Neural cell (in vitro differentiated cells): ENCODE data around the gene SMIM23. TPM values are rescaled to one million over a fixed set of nuclear protein-coding genes. Genes with fewer than 3 reads are reported as not detected.

ENCODE experiments used
- H2AFZ ChIP-seq: fragments of 200-600, 300-800 bp; sonication (generic), shearing (Covaris generic); 2 replicates; pipeline ENCODE4 v1.6.0; 2014; ENCODE audit warnings: low read depth, mild to moderate bottlenecking, antibody characterized with exemption, low read length, moderate library complexity
- H3F3A ChIP-seq: fragments of 200-600 bp; shearing (Covaris generic); 2 replicates; pipeline ENCODE4 v1.6.1; 2016; ENCODE audit warnings: mild to moderate bottlenecking, moderate library complexity, mixed read lengths, antibody characterized with exemption, low read length; ENCODE audit not compliant: insufficient read depth, poor library complexity, severe bottlenecking
- H3K27ac ChIP-seq: fragments of 200-600, 300-800 bp; sonication (generic), shearing (Covaris generic); 2 replicates; pipeline ENCODE4 v1.5.1; 2014; ENCODE audit warnings: mild to moderate bottlenecking, low read length, moderate library complexity
- H3K27me3 ChIP-seq: fragments of 300-800, 200-600 bp; sonication (generic), shearing (Covaris generic); 2 replicates; pipeline ENCODE4 v1.6.0; 2014; ENCODE audit warnings: mild to moderate bottlenecking, low read depth, low read length, moderate library complexity; ENCODE audit not compliant: insufficient read depth
- H3K36me3 ChIP-seq: fragments of 300-800, 200-600 bp; sonication (generic), shearing (Covaris generic); 2 replicates; pipeline ENCODE4 v1.5.1; 2014; ENCODE audit warnings: mild to moderate bottlenecking, antibody characterized with exemption, low read length, moderate library complexity; ENCODE audit not compliant: insufficient read depth
- H3K4me2 ChIP-seq: fragments of 300-800, 200-600 bp; sonication (generic), shearing (Covaris generic); 2 replicates; pipeline ENCODE4 v1.6.0; 2014; ENCODE audit warnings: mild to moderate bottlenecking, low read length
- H3K4me3 ChIP-seq: fragments of 300-800, 200-600 bp; sonication (generic), shearing (Covaris generic); 2 replicates; pipeline ENCODE4 v1.5.1; 2014; ENCODE audit warnings: mild to moderate bottlenecking, low read length, moderate library complexity
- H3K79me2 ChIP-seq: fragments of 200-600 bp; shearing (Covaris generic); replicated peaks from 2 replicates; pipeline ENCODE4 v1.6.0; 2014; ENCODE audit warnings: mild to moderate bottlenecking, low read length, moderate library complexity; ENCODE audit not compliant: insufficient read depth
- H3K9ac ChIP-seq: fragments of 300-800, 200-600 bp; sonication (generic), shearing (Covaris generic); 2 replicates; pipeline ENCODE4 v1.6.1; 2016; ENCODE audit warnings: mild to moderate bottlenecking, low read length, mixed read lengths
- H3K9me2 ChIP-seq: fragments of 200-600 bp; shearing (Covaris generic); 2 replicates; pipeline ENCODE4 v1.6.1; 2016; ENCODE audit warnings: mild to moderate bottlenecking, low read length, mixed read lengths; ENCODE audit not compliant: insufficient read depth
- H3K9me3 ChIP-seq: fragments of 200-600, 300-800 bp; sonication (generic), shearing (Covaris generic); 2 replicates; pipeline ENCODE4 v1.6.1; 2016; ENCODE audit warnings: mild to moderate bottlenecking, mixed run types, low read length, moderate library complexity, mixed read lengths
- H4K20me1 ChIP-seq: fragments of 200-600 bp; shearing (Covaris generic); 2 replicates; pipeline ENCODE4 v1.6.1; 2016; ENCODE audit warnings: mild to moderate bottlenecking, mixed run types; ENCODE audit not compliant: insufficient read depth
- EP300 ChIP-seq: fragments of 450-650 bp; conservative IDR thresholded peaks from 2 replicates; pipeline ENCODE4 v1.6.1; 2014; ENCODE audit warnings: antibody characterized with exemption, mild to moderate bottlenecking, moderate library complexity; ENCODE audit not compliant: poor library complexity, severe bottlenecking
- EZH2 ChIP-seq: fragments of 200-600, 300-800 bp; shearing (Covaris generic), sonication (generic); IDR thresholded peaks from 2 replicates; pipeline ENCODE4 v1.6.1; 2014; ENCODE audit warnings: antibody characterized with exemption, low read length, borderline replicate concordance, mild to moderate bottlenecking; ENCODE audit not compliant: insufficient read depth, poor library complexity, severe bottlenecking
- MXI1 ChIP-seq: fragments of 450-650 bp; conservative IDR thresholded peaks from 2 replicates; pipeline ENCODE4 v1.6.1; 2014; ENCODE audit warnings: antibody characterized with exemption, mild to moderate bottlenecking; ENCODE audit not compliant: poor library complexity, severe bottlenecking
- POLR2AphosphoS5 ChIP-seq: IDR thresholded peaks from 2 replicates; pipeline ENCODE4 v1.6.1; 2012
- RAD21 ChIP-seq: fragments of 450-650 bp; conservative IDR thresholded peaks from 2 replicates; pipeline ENCODE4 v1.6.1; 2014; ENCODE audit warnings: antibody characterized with exemption, mild to moderate bottlenecking, moderate library complexity
- REST ChIP-seq: IDR thresholded peaks from 2 replicates; pipeline ENCODE4 v1.6.1; 2012; ENCODE audit warnings: borderline replicate concordance
- SMC3 ChIP-seq: fragments of 450-650 bp; conservative IDR thresholded peaks from 2 replicates; pipeline ENCODE4 v1.6.1; 2014; ENCODE audit warnings: antibody characterized with exemption, mild to moderate bottlenecking, moderate library complexity; ENCODE audit not compliant: poor library complexity
- TAF1 ChIP-seq: IDR thresholded peaks from 2 replicates; pipeline ENCODE4 v1.6.1; 2012; ENCODE audit warnings: low read depth
- polyA plus RNA-seq: library from polyadenylated mRNA; depleted of rRNA; stranded (reverse); fragments of >200 nt; gene quantifications from 2 replicates; pipeline ENCODE4 v1.2.3, GENCODE V29; 2014
- TF ChIP-seq, protein P1 (sequence below): fragments of 450-650 bp; IDR thresholded peaks from 2 replicates; pipeline ENCODE4 v1.5.1; 2014; ENCODE audit warnings: antibody characterized with exemption, mild to moderate bottlenecking, moderate library complexity; ENCODE audit not compliant: poor library complexity, severe bottlenecking

The SMIM23 gene
- polyA plus RNA-seq, 1 donor from 2014 or later: not detected

- TF ChIP-seq TAF1: no peak
- TF ChIP-seq EZH2: no peak
- no peak for TF ChIP-seq RAD21
- no peak for TF ChIP-seq POLR2AphosphoS5
- no peak for TF ChIP-seq REST
- TF ChIP-seq MXI1: no peak
- TF ChIP-seq SMC3: no peak
- no peak for TF ChIP-seq EP300
- TF ChIP-seq, protein P1, sequence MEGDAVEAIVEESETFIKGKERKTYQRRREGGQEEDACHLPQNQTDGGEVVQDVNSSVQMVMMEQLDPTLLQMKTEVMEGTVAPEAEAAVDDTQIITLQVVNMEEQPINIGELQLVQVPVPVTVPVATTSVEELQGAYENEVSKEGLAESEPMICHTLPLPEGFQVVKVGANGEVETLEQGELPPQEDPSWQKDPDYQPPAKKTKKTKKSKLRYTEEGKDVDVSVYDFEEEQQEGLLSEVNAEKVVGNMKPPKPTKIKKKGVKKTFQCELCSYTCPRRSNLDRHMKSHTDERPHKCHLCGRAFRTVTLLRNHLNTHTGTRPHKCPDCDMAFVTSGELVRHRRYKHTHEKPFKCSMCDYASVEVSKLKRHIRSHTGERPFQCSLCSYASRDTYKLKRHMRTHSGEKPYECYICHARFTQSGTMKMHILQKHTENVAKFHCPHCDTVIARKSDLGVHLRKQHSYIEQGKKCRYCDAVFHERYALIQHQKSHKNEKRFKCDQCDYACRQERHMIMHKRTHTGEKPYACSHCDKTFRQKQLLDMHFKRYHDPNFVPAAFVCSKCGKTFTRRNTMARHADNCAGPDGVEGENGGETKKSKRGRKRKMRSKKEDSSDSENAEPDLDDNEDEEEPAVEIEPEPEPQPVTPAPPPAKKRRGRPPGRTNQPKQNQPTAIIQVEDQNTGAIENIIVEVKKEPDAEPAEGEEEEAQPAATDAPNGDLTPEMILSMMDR: no peak
- no peak overlapping the region for H3K9ac ChIP-seq
These were observed 42.1 kb upstream of the SMIM23 start for GRCh38 chr5:171743436-171744076.

DNA sequence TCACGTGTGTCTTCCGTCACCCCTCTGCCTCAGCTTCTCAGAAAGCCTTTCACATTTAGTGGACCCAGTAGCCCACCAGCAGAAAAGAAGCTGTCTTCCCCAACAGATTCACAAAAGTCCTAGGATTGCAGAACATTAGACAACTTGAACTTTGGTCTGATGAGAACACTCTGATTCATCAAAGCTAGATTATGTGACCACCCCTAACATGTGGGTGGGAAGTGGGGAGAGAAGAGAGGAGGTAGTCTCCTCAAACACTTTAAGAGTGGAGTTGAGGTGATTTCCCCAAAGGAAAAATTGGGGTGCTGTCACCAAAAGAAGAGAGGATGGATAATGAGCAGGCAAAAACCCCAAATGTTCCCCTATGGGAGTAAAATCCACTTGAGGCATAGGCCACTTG lies 41.4 kb upstream of the SMIM23 start:
- Histone ChIP-seq H2AFZ (no peak overlapping the region), H3K9me2 (no peaks in the 10 kb centered on the region), H4K20me1 (no peaks in the 10 kb centered on the region), H3K36me3 (no peaks in the 10 kb centered on the region), H3F3A (no peaks in the 10 kb centered on the region), H3K79me2 (no peaks in the 10 kb centered on the region), H3K9me3 (no peaks in the 10 kb centered on the region), H3K4me2 (no peak overlapping the region), H3K4me3 (no peak overlapping the region), H3K27me3 (no peaks in the 10 kb centered on the region), H3K27ac (no peak overlapping the region), H3K9ac (no peak overlapping the region)
- TF ChIP-seq EP300 (no peak), REST (no peak), EZH2 (no peak), RAD21 (no peak), MXI1 (no peak), POLR2AphosphoS5 (no peak), SMC3 (no peak), TAF1 (no peak)
- TF ChIP-seq, protein P1: no peak

More at GRCh38 chr5:171743436-171744076, 42.1 kb upstream of the SMIM23 start:
- H3K4me3 ChIP-seq: no peak overlapping the region
- no peaks in the 10 kb centered on the region for H3K9me2 ChIP-seq
- no peaks in the 10 kb centered on the region for H3K9me3 ChIP-seq
- no peaks in the 10 kb centered on the region for H3K79me2 ChIP-seq
- H3K4me2 ChIP-seq: no peak overlapping the region
- H4K20me1 ChIP-seq: no peaks in the 10 kb centered on the region
- no peaks in the 10 kb centered on the region for H3K36me3 ChIP-seq
- H3F3A ChIP-seq: no peaks in the 10 kb centered on the region
- no peak overlapping the region for H3K27ac ChIP-seq
- no peak overlapping the region for H2AFZ ChIP-seq
- no peaks in the 10 kb centered on the region for H3K27me3 ChIP-seq
